GM19467 (cell line): ENCODE results near the gene BEX4.
"Not testable (repeated sequence)": the region's sequence is repeated elsewhere in the genome, so short reads cannot be mapped to it uniquely, and the experiment has no call there.

Source experiments
- ATAC-seq: cut with Tn5 transposase; IDR thresholded peaks from one replicate; pipeline ENCODE4 v1.9.1; 2021; ENCODE audit warnings: mild to moderate bottlenecking, moderate library complexity; ENCODE audit not compliant: unreplicated experiment

BEX4 gene

DNA sequence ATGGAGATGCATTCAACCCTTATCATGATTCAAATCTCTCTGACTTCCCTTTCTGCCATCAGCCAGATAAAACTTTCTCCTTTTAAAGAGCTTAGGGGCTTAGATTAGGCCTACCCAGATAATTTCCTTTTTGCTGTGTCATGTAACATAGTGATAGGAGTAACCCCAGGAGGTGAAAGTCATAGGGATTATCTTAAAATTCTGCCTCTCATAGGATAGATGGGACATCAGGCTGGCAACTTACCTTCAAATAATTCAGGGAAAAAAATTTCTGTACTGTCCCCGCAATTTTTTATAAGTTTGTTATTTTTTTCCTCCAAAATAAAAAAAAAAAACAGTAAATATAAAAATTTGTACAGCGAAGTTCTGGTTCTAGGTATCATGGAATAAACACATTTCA lies 20.7 kb downstream of the BEX4 start:
- not testable (repeated sequence) for ATAC-seq

DNA sequence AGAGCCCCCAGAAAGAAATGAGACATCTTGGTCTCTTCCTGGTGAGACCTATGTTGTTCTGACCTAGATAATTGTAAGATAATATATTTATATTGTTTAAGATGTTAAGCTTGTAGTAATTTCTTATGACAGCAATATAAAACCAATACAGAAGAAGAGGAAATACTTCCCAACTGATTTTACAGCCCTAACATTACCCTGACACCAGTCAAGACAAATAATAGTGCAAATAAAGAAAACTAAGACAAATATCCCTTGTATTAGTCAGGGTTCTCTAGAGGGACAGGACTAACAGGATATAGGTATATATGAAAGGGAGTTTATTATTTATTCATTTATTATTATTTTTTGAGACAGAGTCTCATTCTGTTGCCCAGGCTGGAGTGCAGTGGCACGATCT lies 21.4 kb downstream of the BEX4 start:
- no peak for ATAC-seq

DNA sequence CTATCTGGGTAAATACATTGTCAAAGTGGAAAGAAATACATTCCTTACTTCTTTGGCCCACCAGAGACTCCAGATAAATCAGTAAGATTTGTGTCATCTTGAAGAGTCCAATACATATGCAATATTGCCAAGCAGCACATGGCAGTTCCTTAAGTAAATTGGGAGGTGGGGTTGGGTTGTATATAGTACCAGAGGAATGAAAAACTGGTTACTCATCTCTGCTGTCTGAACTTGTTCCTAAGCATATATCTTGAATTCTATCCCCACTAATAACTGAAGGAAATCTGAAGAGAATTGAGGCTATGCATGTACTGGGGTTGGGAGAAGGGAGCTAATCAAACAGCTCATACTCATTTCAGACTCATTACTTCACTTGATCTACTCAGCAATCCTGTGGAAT lies 25.2 kb downstream of the BEX4 start:
- no peak for ATAC-seq

DNA sequence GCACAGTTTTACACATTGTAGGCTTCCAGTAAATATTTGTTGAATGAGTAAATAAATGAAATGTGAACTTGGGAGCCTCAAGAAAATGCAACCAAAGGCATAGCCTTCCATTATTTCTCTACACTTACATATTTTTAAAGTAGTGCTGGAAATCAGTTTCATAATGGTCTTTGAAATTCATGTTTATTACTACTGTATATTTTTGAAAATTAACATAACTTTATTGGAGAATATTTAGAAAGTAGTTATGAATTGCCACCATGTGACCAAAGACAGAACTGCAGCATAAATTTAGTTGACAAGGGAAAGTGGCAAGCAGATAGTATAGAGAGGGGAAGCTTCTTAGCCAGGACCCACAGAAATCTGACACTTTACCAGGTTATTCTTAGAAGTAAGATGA lies 33.6 kb downstream of the BEX4 start:
- no peak for ATAC-seq

DNA sequence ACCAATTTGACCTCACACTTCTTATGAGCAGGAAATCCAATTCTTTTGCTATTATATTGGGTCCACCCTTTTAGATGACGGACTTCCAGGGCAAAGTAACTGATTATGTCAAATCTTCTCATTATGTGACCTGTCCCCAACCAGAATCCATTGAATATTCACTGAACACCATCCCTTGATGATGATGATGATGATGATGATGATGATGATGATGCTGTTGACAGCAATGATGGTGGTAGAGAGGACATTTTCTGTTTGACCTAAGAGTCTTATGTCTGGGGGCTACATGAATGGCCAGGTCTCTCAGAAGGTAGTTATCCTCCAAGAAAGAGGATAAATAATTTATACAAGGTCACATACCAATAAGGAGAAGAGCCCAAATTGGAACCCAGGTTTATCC lies 34.9 kb downstream of the BEX4 start:
- no peak for ATAC-seq

DNA sequence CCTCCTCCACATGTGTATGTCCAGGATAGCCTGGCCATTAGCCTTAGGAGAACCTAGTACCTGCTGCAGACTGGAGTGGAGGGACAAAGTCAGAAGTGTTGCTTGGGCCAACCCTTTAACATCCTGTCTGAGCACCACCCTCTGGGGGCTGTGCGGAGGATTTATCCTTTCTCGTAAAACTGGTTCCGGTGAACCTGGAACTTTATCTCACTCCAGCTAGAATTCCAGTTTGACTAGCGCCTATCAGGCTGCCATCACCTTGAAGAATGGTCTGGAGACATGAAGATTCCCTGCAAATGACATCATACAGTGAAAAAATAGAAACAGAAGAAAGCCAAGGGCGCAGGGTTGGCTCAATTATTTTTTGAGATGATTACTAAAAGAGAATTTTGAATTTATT lies 36.1 kb downstream of the BEX4 start:
- ATAC-seq: no peak

DNA sequence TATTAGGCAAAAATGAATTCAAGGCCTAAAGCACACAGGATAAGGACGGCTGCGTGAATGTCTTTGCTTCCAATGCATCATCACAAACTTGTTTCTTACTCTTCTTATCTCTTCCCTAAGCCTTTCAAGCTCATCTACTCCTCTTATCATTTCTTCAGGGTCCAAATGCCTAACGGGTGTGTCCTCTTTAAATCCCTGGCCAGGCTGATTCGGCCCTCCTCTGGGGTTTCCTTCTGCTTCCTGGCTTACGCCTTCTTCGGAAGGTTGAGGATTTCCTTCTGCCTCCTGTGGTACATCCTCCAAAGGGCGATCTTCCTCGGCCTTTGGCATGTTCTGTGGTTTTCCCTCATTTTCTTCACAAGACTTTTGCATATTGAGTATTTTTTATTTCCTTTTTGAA lies 38.7 kb downstream of the BEX4 start:
- no peak for ATAC-seq

DNA sequence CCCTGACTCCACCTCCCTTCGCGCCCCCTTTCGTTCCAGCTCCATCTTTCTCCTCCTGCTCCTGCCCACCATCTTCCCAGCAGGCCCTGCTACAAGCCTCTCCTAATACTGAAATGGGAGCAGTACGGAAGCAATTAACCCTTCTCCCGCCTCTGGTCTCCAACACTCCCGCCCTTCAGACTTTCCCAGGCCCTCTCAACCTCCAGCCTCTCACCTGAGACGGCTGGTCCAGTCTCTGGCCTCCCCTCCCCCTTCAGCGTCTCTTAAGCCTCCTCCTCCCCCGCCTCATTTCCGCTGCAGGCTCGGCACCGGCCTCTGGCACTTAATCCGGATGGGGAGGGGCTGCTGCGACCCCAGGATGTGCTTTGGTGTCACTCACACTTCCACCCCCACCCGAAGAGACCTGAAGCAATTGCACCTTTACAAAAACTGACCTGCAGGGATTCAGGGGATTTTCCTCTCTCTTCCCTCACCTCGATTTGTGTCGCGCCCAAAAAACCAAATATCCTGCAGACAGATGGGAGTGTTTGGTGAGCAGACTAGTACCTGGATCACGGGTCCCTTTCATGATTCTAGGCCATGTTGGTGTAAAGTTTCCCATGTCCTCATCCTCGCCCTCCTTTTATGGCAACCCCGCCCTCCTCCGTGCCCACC lies 39.4 kb downstream of the BEX4 start:
- ATAC-seq: peak; percentile 56

DNA sequence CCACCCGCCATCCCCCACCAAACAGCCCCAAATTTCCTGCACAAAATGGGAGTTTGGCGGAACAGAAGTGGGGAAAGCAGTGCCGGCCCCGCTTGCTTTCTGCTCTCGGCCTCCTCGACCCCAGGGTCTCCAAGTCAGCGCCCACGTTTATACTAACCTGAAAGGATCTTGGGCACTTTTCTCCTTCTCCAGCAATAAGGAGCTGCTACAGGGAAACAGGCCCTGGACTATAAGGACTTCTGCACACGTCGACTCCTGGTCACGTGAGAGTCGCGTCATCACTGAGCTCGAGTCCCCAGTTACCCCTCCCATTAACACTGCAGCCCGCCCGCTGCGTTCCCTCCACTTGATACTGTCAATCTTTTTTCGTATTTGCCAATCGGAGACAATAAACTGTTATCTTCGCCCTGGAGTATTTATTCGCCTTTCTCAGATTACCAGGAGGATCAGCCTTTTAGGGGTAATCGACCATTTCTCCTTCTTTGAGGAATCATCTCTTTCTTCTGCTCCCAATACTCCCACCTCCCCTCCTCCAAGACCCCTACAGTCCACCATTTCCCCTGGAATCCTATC lies 40.1 kb downstream of the BEX4 start, which contains the start of gene TCEAL8:
TCEAL8 (minus strand) TSS at position 235 of the 573 bp plus-strand sequence. CDS start 1,176 bp downstream, outside the sequence.
- ATAC-seq: peak; percentile 91

DNA sequence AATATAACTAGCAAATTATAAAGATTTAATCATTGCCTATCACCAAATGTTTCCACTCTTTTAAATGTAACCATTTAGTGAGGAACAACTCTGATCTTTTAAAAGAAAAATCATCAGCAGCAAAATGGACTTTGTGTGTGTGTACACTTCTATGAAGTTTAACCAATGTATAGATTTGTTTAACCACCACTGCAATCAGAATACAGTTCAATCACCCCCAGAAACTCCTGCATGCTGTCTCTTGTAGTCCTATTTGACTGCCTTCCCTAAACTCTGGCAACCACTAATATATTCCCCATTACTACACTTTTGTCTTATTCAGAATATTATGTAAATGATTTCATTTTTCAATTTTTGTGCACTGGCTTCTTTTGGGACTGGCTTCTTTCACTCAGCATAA lies 41.7 kb downstream of the BEX4 start:
- ATAC-seq: no peak

DNA sequence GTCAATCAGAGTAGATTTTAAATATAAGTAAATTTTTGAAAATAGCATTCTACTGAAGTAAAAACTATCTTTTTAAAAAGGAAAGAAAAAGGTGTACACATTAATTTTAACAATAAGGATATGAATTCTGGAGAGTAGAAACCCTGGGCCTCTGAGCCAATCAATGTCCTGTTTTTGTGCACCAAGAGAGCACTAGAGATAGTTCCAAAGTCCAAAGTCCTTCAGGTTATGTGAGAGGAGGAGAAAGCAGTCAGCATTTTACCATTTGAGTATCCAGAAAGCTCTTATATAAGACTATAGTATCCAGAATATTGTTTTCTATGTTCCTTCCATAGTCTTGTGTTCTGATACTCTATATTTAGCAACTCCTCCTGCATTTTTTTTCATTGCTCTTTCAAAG lies 43.4 kb downstream of the BEX4 start:
- no peak for ATAC-seq
